Measurements from ENCODE around the gene KIF26B.

Gene KIF26B

DNA sequence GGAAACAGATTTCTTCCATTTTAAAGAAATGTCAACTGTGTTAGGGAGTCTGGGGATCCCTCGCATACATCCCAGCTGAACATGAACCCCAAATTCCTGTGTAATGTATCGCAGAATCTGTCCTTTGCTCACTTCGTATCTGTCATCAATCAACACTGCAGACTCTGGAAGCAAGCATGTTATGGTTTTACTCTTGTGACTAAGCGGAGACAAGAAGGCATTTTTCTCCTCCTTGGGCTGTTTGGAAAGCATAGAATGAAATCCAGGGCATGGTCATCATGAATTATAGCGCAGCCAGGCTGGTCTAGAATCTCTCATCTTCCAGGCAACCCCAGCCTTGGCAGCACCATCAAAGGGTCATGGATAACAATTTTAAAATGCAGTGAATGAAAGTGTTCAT is 290.2 kb downstream of the KIF26B start:
- H3K4me3 ChIP-seq (ENCODE audit: low read depth, low read length, poor library complexity, severe bottlenecking) = no peak overlapping the region
- no peaks in the 10 kb centered on the region for H3K79me2 ChIP-seq (ENCODE audit: insufficient read depth, low read length)
- no peaks in the 10 kb centered on the region for H3K9me2 ChIP-seq (ENCODE audit: low read depth, low read length)
- 0 out of 2 replicates have a peak, but pooled peaks cover 4% of the 10 kb centered on the region for H3K27me3 ChIP-seq (ENCODE audit: insufficient read depth, low read length)
- H3K9ac ChIP-seq (ENCODE audit: low read length) = no peak overlapping the region
- TF ChIP-seq, protein P1, sequence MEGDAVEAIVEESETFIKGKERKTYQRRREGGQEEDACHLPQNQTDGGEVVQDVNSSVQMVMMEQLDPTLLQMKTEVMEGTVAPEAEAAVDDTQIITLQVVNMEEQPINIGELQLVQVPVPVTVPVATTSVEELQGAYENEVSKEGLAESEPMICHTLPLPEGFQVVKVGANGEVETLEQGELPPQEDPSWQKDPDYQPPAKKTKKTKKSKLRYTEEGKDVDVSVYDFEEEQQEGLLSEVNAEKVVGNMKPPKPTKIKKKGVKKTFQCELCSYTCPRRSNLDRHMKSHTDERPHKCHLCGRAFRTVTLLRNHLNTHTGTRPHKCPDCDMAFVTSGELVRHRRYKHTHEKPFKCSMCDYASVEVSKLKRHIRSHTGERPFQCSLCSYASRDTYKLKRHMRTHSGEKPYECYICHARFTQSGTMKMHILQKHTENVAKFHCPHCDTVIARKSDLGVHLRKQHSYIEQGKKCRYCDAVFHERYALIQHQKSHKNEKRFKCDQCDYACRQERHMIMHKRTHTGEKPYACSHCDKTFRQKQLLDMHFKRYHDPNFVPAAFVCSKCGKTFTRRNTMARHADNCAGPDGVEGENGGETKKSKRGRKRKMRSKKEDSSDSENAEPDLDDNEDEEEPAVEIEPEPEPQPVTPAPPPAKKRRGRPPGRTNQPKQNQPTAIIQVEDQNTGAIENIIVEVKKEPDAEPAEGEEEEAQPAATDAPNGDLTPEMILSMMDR (IDR thresholded peaks at IDR 0.05; ENCODE audit: low read length) = no peak
- no peak for TF ChIP-seq EZH2 (IDR thresholded peaks at IDR 0.05; ENCODE audit: borderline replicate concordance, low read length)
- no peaks in the 10 kb centered on the region for H3F3A ChIP-seq (ENCODE audit: insufficient read depth, low read length)
- H4K20me1 ChIP-seq (ENCODE audit: insufficient read depth, low read length) = no peaks in the 10 kb centered on the region
- H3K4me1 ChIP-seq (ENCODE audit: insufficient read depth, low read length, severe bottlenecking) = no peaks in the 10 kb centered on the region
- no peaks in the 10 kb centered on the region for H3K36me3 ChIP-seq (ENCODE audit: insufficient read depth, low read length)
- H2AFZ ChIP-seq (ENCODE audit: low read length) = no peak overlapping the region
- H3K9me3 ChIP-seq (ENCODE audit: low read length) = no peaks in the 10 kb centered on the region
- H3K4me2 ChIP-seq (ENCODE audit: low read length) = no peak overlapping the region
- no peak overlapping the region for H3K27ac ChIP-seq (ENCODE audit: low read depth, low read length, poor library complexity, severe bottlenecking)

DNA sequence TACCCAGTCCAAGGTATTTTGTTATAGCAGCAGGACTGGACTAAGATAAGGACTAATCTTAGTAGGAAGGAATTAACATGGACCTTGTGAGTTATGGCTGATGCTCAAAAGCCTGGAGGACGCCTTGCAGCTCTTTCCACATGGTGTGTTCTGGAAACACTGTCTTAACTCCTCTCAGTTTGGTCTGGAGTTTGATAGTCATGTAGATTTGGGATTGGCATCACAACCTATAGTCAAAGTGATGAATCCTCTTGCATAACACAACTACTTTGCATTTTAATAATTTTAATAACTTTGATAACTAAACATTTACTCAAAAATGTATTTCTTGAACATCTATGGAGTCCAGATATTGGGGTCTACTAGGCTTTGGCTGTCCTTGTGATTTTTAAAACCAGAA is 293.7 kb downstream of the KIF26B start:
- Histone ChIP-seq H3K9ac (ENCODE audit: low read length) (no peak overlapping the region), H3F3A (ENCODE audit: insufficient read depth, low read length) (no peaks in the 10 kb centered on the region), H3K4me2 (ENCODE audit: low read length) (no peak overlapping the region)

DNA sequence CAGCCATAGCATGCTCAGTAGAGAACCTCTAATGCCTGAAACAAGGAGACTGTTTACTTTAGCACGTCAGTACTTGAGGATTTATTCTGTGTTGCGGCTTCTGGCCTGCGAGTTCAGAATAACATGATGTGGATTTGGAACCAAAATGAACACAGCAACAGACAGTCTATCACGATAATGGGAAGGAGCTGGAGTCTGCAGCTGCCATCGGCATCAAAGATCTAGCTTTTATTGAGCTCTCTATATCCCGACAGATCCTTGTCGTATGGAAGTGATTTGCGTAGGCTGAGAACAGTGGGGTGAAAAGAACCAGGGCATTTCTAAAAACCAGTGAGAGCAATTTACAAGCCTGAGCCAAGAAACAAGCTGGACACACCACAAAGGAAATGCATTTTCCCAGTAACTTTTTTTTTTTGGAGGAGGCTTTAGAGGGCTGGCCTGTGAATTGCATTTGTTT is 294.2 kb downstream of the KIF26B start:
- Histone ChIP-seq H3F3A (ENCODE audit: insufficient read depth, low read length) (no peaks in the 10 kb centered on the region), H3K9me2 (ENCODE audit: low read depth, low read length) (no peaks in the 10 kb centered on the region), H3K9ac (ENCODE audit: low read length) (no peak overlapping the region), H3K36me3 (ENCODE audit: insufficient read depth, low read length) (no peaks in the 10 kb centered on the region), H3K4me3 (ENCODE audit: low read depth, low read length, poor library complexity, severe bottlenecking) (no peak overlapping the region), H3K27ac (ENCODE audit: low read depth, low read length, poor library complexity, severe bottlenecking) (no peak overlapping the region), H3K9me3 (ENCODE audit: low read length) (no peaks in the 10 kb centered on the region), H3K4me2 (ENCODE audit: low read length) (no peak overlapping the region), H3K79me2 (ENCODE audit: insufficient read depth, low read length) (no peaks in the 10 kb centered on the region), H4K20me1 (ENCODE audit: insufficient read depth, low read length) (no peaks in the 10 kb centered on the region), H2AFZ (ENCODE audit: low read length) (no peak overlapping the region), H3K27me3 (ENCODE audit: insufficient read depth, low read length) (no peaks in the 10 kb centered on the region), H3K4me1 (ENCODE audit: insufficient read depth, low read length, severe bottlenecking) (no peaks in the 10 kb centered on the region)
- no peak for TF ChIP-seq EZH2 (IDR thresholded peaks at IDR 0.05; ENCODE audit: borderline replicate concordance, low read length)
- TF ChIP-seq, protein P1 (IDR thresholded peaks at IDR 0.05; ENCODE audit: low read length) = no peak

More for the DNA sequence above, 293.7 kb downstream of the KIF26B start:
- no peaks in the 10 kb centered on the region for H3K9me2 ChIP-seq (ENCODE audit: low read depth, low read length)
- H2AFZ ChIP-seq (ENCODE audit: low read length) = no peak overlapping the region
- no peaks in the 10 kb centered on the region for H3K9me3 ChIP-seq (ENCODE audit: low read length)
- H4K20me1 ChIP-seq (ENCODE audit: insufficient read depth, low read length) = no peaks in the 10 kb centered on the region
- no peaks in the 10 kb centered on the region for H3K36me3 ChIP-seq (ENCODE audit: insufficient read depth, low read length)
- H3K27ac ChIP-seq (ENCODE audit: low read depth, low read length, poor library complexity, severe bottlenecking) = no peak overlapping the region
- H3K27me3 ChIP-seq (ENCODE audit: insufficient read depth, low read length) = no peaks in the 10 kb centered on the region
- no peaks in the 10 kb centered on the region for H3K4me1 ChIP-seq (ENCODE audit: insufficient read depth, low read length, severe bottlenecking)
- TF ChIP-seq, protein P1 (IDR thresholded peaks at IDR 0.05; ENCODE audit: low read length) = no peak
- no peak for TF ChIP-seq EZH2 (IDR thresholded peaks at IDR 0.05; ENCODE audit: borderline replicate concordance, low read length)
- no peak overlapping the region for H3K4me3 ChIP-seq (ENCODE audit: low read depth, low read length, poor library complexity, severe bottlenecking)
- no peaks in the 10 kb centered on the region for H3K79me2 ChIP-seq (ENCODE audit: insufficient read depth, low read length)
